GM20431 (cell line): Measurements from ENCODE around the gene SLC43A1.
"Not testable (repeated sequence)": the region's sequence is repeated elsewhere in the genome, so short reads cannot be mapped to it uniquely, and the experiment has no call there.

Source experiments
- in situ Hi-C: fragments of 300-500 bp; cut with MseI, MboI; formaldehyde crosslinking; loops from one replicate; pipeline ENCODE4 v1.15.0; 2020; ENCODE audit warnings: low sequenced_read_pairs; ENCODE audit not compliant: unreplicated experiment

Gene SLC43A1

GRCh38 chr11:57467508-57468157 is 47.9 kb downstream of the SLC43A1 start:
- in situ Hi-C loops = no loop called here

- in situ Hi-C loops = no loop called here
These were observed 48.8 kb downstream of the SLC43A1 start for GRCh38 chr11:57466680-57467079.

DNA sequence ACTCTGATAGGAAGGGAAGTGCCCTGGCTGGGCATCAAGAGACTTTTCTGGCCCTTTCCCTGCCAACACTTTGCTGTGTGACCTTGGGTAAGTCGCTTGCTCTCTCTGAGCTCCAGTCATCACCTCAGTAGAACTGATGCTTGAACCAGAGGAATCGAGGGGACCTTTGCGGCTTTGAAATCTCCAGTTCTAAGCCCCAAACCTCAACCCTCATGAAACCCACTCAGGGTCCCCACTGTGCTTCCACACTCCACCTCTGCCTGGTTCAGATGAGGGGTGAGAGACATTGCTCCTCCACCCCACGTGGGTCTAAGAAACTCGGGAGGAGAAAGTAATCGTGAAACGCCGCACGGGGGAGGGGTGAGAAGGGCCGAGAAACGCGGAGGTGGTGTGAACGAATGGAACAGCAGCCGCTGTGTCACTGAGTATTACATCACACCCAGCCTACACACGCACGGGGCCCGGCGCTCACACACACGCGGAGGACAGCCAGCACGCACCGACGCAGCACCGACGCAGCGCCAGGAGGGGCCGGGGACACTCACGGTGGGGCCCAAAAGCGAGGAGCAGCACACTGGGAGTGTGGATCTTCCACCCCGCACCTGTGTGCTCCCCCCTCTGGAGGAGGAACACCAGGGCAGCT is 50.8 kb downstream of the SLC43A1 start:
- in situ Hi-C loops = no loop called here

GRCh38 chr11:57463671-57464538 is 51.6 kb downstream of the SLC43A1 start:
- in situ Hi-C loops = no loop called here

- in situ Hi-C loops = no loop called here
These were observed 52.9 kb downstream of the SLC43A1 start for GRCh38 chr11:57462597-57462996.

- in situ Hi-C loops = no loop called here
These were observed 53.5 kb downstream of the SLC43A1 start for GRCh38 chr11:57461841-57462489.

- in situ Hi-C loops = no loop called here
These were observed 54.4 kb downstream of the SLC43A1 start for GRCh38 chr11:57460758-57461749.

DNA sequence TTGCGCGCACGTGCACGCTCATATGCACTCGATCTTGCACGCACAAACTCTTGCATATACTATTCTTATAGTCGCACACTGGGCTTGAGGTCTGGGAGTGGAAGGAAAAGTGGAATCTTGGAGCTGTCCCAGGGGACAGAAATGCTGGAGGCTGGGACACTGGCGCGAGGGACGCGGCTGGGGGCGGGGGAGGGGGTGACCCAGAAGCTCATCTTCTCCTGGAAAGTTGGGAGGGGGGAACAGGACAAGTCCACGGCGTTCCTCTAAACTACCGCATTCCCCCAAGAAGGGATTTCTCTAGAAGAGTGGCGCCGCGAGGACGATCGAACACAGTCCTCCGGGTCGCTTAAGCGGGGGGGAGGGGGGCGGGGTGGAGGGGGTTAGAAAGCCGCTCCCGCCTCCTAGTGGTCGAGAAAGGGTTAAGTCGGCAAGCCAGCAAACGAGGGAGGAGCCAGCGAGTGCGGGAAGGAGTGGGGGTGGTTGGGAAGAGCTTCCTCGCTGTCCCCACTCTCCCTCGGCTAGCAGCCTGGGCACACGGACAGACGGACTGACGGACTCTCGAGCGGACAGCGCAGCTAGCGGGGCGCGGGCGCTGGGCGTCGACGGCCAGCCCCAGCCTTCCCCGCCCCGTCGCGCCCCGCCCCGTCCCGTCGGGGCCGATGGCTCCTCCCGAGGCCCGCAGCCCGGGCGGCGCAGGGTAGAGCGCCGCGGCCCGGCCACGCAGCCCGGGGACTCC is 55.3 kb downstream of the SLC43A1 start, which contains the start of gene RTN4RL2:
Gene RTN4RL2 (plus strand): TSS at position 507 of the 736 bp plus-strand sequence. CDS start 338 bp downstream, outside the sequence.
- in situ Hi-C loops = no loop called here

DNA sequence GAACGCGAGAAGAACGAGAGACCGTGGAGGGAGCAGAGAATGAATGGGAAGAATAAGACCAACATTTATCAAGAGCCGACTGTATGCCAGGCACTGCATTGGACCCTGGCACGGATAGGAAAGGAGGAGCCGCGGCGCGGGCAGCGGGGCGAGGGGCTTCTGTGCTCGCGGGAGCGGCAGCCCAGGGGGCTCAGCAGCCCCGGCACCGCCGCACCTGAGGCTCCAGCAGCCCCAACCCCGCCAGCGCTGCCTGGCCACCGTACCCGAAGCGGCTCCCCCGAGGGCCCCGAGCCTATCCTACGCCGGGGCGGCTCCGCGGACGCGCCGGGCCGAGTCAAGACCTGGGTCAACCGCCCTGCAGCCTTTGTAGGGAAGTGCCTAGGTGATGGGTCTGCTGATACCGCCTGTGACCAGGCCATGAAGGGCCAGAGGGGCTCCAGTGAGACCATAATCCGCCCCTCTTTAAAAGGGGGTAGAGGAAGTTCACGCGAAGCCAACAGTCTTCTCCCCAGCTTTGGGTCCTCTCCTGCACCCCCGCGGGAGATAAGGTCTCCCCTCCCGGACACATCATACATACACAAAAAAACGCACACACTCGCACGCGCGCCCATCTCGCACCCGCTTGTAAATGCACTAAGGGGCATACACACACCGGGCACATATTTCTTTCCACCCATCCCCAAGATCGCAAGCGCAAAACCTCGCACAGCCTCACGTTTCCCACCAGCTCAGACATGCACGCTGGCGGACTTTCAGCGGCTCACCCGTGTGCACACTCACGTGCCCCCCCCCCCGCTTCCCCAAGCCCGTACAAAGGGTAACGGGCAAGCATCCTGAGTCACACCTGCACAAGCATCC is 56.1 kb downstream of the SLC43A1 start:
- in situ Hi-C loops = no loop called here

GRCh38 chr11:57458410-57459163 is 56.9 kb downstream of the SLC43A1 start:
- in situ Hi-C loops = no loop called here

GRCh38 chr11:57458060-57458409 is 57.5 kb downstream of the SLC43A1 start:
- in situ Hi-C loops = no loop called here

- in situ Hi-C loops = no loop called here
These were observed 57.9 kb downstream of the SLC43A1 start for GRCh38 chr11:57457643-57458023.

DNA sequence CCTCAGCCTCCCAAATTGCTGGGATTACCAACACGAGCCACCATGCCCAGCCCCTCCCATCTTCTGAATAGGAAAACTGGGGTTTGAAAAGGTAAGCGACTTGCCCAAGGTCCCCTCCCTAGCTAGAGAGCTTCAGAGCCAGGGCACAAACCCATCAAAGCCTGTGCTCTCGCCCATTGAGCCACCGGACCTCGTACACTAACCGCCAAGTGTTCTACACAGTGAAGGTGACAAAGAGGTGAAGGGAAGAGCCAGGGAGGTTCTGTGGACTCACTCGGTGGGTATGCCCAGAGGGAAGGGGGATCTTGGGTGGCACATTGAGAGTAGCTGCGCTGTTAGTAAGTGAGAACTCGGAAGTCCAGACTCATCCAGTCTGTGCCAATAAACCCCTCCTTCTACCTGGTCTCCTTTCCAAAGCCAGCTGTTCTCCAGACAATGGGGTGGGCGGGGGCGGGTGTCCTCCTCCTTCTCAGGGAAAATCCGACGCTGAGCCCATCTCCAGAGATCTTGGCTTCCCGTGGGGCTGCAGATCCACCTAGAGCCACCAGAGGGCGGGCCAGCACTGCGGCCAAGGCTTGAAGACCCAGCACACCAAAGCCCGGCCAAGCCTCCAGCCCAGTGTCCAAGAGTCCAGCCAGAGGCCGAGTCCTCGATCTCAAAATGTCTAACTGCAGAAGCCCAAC is 58.4 kb downstream of the SLC43A1 start:
- in situ Hi-C loops = no loop called here

GRCh38 chr11:57453543-57454177 is 61.8 kb downstream of the SLC43A1 start:
- in situ Hi-C loops = no loop called here

GRCh38 chr11:57446055-57446454 is 69.4 kb downstream of the SLC43A1 start:
- in situ Hi-C loops = no loop called here

- in situ Hi-C loops = not testable (repeated sequence)
These were observed 70.4 kb downstream of the SLC43A1 start for GRCh38 chr11:57445122-57445394.
